Caki2 (cell line): ENCODE measurements around the gene ILKAP. TPM values are rescaled to one million over a fixed set of nuclear protein-coding genes. Genes with fewer than 3 reads are reported as not detected.
"Not testable (repeated sequence)": the region's sequence is repeated elsewhere in the genome, so short reads cannot be mapped to it uniquely, and the experiment has no call there.

ENCODE experiments used
- DNase-seq: peaks from one replicate; pipeline ENCODE4 v3.0.0-alpha.2; 2015; ENCODE audit warnings: low read depth
- in situ Hi-C: cut with HindIII; loops from 2 replicates; pipeline ENCODE4 v1.10.0; 2016; ENCODE audit warnings: low sequenced_read_pairs, low pct_unique_long_range_greater_than_20kb, mixed read lengths
- total RNA-seq: library from RNA; depleted of rRNA; stranded (reverse); fragments of >200 nt; shearing (Covaris generic); gene quantifications from 2 replicates; pipeline ENCODE4 v1.2.3, GENCODE V29; 2014; ENCODE audit warnings: low replicate concordance

The ILKAP gene
- total RNA-seq, 1 experiment from 2014 or later, result 28.8 TPM

- in situ Hi-C loops, result no loop called here
Observed at GRCh38 chr2:238220274-238220891, 16.9 kb upstream of the ILKAP start.

GRCh38 chr2:238216651-238217184, 13.2 kb upstream of the ILKAP start:
- in situ Hi-C loops, result no loop called here
- DNase-seq, result no peak

More at GRCh38 chr2:238220274-238220891, 16.9 kb upstream of the ILKAP start:
- DNase-seq, result no peak

GRCh38 chr2:238207006-238207405, 3.5 kb upstream of the ILKAP start:
- no peak for DNase-seq
- in situ Hi-C loops, result no loop called here

GRCh38 chr2:238203973-238204683, 633 bp upstream of the ILKAP start:
- in situ Hi-C loops, result no loop called here
- DNase-seq, result no peak

GRCh38 chr2:238202326-238203093, 985 bp downstream of the ILKAP start:
- in situ Hi-C loops, result no loop called here
- no peak for DNase-seq

- in situ Hi-C loops, result no loop called here
- DNase-seq, result no peak
Observed at GRCh38 chr2:238190445-238190844, 13.1 kb downstream of the ILKAP start.

- no peak for DNase-seq
- in situ Hi-C loops, result no loop called here
Observed at GRCh38 chr2:238187618-238188548, 15.6 kb downstream of the ILKAP start.

- no peak for DNase-seq
- in situ Hi-C loops, result no loop called here
Observed at GRCh38 chr2:238183821-238184220, 19.7 kb downstream of the ILKAP start.

- in situ Hi-C loops, result no loop called here
- DNase-seq, result no peak
Observed at GRCh38 chr2:238182362-238182761, 21.1 kb downstream of the ILKAP start.

GRCh38 chr2:238180554-238180953, 22.9 kb downstream of the ILKAP start:
- in situ Hi-C loops, result no loop called here
- no peak for DNase-seq

- DNase-seq, result no peak
- in situ Hi-C loops, result no loop called here
Observed at GRCh38 chr2:238176613-238177012, 26.9 kb downstream of the ILKAP start.

GRCh38 chr2:238174701-238175100, 28.8 kb downstream of the ILKAP start:
- no peak for DNase-seq
- in situ Hi-C loops, result no loop called here

GRCh38 chr2:238174291-238174690, 29.2 kb downstream of the ILKAP start:
- in situ Hi-C loops, result no loop called here
- no peak for DNase-seq

- DNase-seq, result no peak
- in situ Hi-C loops, result no loop called here
Observed at GRCh38 chr2:238173692-238174091, 29.8 kb downstream of the ILKAP start.

GRCh38 chr2:238172439-238172838, 31.1 kb downstream of the ILKAP start:
- no peak for DNase-seq
- in situ Hi-C loops, result no loop called here

- in situ Hi-C loops, result no loop called here
- no peak for DNase-seq
Observed at GRCh38 chr2:238171575-238172187, 31.8 kb downstream of the ILKAP start.

- in situ Hi-C loops, DNase-seq: not testable (repeated sequence)
Observed at GRCh38 chr2:238171072-238171431, 32.4 kb downstream of the ILKAP start.
